ENCODE results near the gene CENPV.
"Not testable (repeated sequence)": the region's sequence is repeated elsewhere in the genome, so short reads cannot be mapped to it uniquely, and the experiment has no call there.

The CENPV gene

DNA sequence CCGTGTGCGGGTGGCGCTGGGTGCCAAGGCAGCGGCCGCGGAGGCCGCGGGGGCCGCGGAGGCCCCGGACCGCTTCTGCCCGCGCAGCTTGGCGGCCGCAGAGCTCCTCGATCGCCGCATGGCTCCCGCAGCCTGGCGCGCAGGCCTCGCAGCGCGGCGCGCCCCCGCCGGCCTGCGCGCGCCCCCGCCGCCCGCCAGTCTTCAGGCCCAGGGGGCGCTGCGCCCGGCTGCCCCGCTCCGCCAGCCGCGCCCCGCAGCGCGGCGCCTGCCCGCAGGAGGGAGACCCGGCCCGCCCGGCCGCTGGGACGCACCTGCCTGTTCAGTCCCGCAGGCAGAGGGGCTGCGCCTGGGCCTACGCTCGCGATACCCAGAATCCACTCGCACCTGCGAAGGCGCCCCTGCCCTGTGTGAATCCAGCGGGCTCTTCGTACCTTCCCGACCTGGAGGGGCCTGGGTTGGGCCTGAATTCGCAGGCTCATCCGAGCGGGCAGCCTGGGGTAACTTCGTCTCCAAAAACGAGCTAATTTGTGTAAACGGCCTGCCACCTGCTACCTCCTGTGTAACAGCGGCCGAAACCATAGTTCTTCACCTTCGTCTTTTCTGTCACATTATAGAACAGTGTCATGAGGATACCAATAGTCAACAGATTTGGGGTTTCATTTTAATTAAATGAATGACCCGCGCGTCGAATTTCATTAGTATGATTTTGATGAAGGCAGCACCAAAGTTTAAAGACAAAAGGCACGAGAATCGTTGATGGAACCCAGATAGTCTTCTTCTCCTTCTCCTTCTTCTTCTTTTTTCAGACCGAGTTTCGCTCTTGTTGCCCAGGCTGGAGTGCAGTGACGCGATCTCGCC lies at the start of gene CENPV:
Gene CENPV (minus strand): TSS at position 153 of the 858 bp plus-strand sequence. CDS start 33 bp downstream, at position 120.
- Mint-ChIP-seq H3K9me3 (no peaks in the 10 kb centered on the region), H3K36me3 (ENCODE audit: low read depth) (peaks cover 11% of the 10 kb centered on the region), H3K27ac (peak within 1 kb of the TSS; percentile 65 to 92 (median 84)), H3K27me3 (ENCODE audit: low read depth) (peaks cover 7% of the 10 kb centered on the region), H3K4me3 (peak within 1 kb of the TSS; percentile 89 to 96 (median 91)), H3K4me1 (peaks cover 10% of the 10 kb centered on the region)
- TF ChIP-seq, protein P1, sequence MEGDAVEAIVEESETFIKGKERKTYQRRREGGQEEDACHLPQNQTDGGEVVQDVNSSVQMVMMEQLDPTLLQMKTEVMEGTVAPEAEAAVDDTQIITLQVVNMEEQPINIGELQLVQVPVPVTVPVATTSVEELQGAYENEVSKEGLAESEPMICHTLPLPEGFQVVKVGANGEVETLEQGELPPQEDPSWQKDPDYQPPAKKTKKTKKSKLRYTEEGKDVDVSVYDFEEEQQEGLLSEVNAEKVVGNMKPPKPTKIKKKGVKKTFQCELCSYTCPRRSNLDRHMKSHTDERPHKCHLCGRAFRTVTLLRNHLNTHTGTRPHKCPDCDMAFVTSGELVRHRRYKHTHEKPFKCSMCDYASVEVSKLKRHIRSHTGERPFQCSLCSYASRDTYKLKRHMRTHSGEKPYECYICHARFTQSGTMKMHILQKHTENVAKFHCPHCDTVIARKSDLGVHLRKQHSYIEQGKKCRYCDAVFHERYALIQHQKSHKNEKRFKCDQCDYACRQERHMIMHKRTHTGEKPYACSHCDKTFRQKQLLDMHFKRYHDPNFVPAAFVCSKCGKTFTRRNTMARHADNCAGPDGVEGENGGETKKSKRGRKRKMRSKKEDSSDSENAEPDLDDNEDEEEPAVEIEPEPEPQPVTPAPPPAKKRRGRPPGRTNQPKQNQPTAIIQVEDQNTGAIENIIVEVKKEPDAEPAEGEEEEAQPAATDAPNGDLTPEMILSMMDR (IDR thresholded peaks at IDR 0.05; ENCODE audit: unreplicated experiment in 3 of 3) = no peak

DNA sequence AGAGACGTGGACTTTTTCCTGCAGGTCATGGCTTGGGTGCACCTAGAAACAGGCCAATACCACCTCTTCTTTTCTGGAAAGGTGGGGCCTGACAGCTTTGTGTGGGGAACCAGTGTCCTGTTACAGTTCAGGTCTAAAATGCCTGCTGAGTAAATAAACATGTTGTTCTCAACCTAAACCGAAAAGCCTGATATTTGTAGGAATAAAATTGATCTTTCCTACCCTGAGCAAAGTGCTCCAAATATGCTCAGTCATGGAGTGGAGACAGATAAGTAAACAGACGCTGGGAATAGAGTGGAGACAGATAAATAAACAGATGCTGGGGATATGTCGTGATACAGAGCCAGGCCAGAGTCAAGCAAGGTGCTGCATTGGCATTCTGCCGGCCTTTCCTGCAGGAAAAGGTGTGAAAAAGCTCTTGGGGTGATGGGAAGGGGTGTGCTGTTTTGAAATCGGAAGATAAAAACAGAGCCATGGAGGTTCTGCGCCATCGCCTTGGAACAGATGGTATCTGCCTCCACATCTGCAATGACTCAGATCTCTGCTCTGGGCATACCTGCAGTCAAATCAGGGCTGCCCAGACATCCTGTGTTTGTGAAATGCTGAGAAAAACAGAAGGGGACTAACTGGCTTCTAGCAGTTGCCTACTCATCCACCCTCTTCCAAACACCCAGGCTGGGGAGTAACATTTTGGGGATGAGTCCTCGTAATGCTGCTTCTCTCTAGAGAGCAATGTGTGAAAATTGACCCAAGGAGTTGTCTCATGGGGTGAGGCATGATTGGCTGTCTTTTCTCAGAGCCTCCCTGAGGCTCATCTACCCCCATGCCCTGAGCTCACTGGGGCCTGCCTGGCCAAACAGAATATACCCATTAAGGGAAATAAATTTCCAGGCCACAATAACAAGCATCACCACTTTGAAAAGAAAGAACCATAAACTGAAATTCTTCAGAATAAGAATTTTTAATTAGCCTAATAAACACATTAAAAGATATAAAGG lies 45.3 kb upstream of the CENPV start:
- TF ChIP-seq, protein P1 (IDR thresholded peaks at IDR 0.05; ENCODE audit: unreplicated experiment in 3 of 3) = no peak
- Mint-ChIP-seq H3K4me1 (peaks cover 6% of the 10 kb centered on the region), H3K27me3 (ENCODE audit: low read depth) (no peaks in the 10 kb centered on the region)

DNA sequence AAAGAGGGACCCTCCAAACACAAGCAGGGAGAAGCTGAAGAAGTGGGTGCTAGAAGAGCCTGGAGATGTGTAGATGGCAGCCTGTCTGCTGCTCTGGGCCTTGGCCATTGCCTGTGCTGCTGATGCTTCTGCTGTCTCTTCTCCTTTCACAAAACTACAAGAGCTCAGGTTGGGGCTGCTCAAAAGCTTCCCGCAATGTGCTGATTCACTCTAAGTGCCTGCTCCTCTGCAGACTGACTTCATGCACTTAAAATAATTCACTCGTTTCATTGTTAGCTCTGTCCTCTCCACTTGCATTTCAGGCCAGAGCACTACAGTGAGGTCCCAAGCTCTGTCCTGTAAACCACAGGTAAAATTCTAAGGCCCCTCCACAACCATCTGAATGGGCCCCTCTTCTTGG lies 43.4 kb upstream of the CENPV start:
- H3K9me3 Mint-ChIP-seq; H3K36me3 Mint-ChIP-seq (ENCODE audit: low read depth); H3K4me3 Mint-ChIP-seq; H3K4me1 Mint-ChIP-seq; H3K27me3 Mint-ChIP-seq (ENCODE audit: low read depth): not testable (repeated sequence)
- peak overlapping the region in 2 of 3 experiments; percentile 28 to 55 for H3K27ac Mint-ChIP-seq

More for the DNA sequence above, 45.3 kb upstream of the CENPV start:
- Mint-ChIP-seq H3K4me3 (no peak overlapping the region), H3K36me3 (ENCODE audit: low read depth) (no peaks in the 10 kb centered on the region), H3K9me3 (no peaks in the 10 kb centered on the region), H3K27ac (peak overlapping the region; percentile 3 to 38 (median 6))

DNA sequence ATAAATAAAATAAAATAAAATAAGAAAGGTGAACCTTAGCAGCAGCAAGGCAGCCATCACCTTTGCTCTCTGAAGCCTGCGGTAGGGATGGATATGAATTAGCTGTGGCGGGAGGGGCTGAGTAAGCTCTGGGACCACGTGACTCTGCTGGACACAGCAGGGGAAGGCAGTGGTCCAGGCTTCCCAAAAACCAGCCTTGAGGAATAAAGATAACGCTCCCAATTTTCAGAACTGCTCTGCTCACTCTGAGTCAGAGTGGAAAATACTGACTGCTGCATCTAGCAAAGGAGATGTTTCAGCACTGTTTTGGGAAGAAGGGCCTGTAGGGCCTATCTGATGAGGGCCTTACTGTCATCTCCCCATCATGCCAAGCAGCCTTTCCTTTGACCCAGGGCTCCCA lies 42.6 kb upstream of the CENPV start:
- H3K27me3 Mint-ChIP-seq (ENCODE audit: low read depth); H3K27ac Mint-ChIP-seq; H3K4me3 Mint-ChIP-seq; H3K36me3 Mint-ChIP-seq (ENCODE audit: low read depth); H3K4me1 Mint-ChIP-seq; H3K9me3 Mint-ChIP-seq: not testable (repeated sequence)

DNA sequence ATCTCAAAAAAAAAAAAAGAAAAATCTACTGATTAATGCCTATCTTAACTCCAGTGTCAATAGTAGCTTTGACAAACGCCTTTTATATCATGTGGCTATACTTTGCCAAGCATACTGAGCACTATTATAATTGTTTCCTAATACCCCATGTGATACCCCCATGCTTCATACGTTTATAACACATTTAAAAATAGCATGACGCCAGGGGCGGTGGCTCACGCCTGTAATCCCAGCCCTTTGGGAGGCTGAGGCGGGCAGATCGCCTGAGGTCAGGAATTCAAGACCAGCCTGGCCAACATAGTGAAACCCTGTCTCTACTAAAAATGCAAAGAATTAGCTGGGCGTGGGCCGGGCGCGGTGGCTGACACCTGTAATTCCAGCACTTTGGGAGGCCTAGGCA lies 39.2 kb upstream of the CENPV start:
- not testable (repeated sequence) for H3K27ac Mint-ChIP-seq; H3K4me3 Mint-ChIP-seq; H3K27me3 Mint-ChIP-seq (ENCODE audit: low read depth); H3K9me3 Mint-ChIP-seq; H3K36me3 Mint-ChIP-seq (ENCODE audit: low read depth); H3K4me1 Mint-ChIP-seq

DNA sequence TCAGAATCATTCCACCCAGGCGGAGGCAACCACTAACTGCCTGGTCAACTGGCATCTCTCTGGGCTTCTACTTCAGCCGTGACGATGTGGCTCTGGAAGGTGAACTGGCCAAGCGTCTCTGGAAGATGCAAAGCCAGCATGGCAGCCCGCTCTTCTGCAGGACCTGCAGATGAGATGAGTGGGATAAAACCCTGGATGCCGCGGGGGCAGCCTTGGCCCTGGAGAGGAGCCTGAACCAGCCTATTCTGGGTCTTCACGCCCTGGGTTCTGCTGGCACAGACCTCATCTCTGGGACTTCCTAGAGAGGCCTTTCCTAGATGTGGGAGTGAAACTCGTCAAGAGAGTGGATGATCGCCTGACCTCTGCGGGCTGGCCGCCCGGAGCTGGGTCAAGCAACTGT lies 38.2 kb upstream of the CENPV start:
- TF ChIP-seq, protein P1 (IDR thresholded peaks at IDR 0.05; ENCODE audit: unreplicated experiment in 3 of 3) = no peak
- Mint-ChIP-seq H3K27ac (no peak overlapping the region), H3K27me3 (ENCODE audit: low read depth) (peaks cover 4% of the 10 kb centered on the region), H3K4me1 (peaks cover 9% of the 10 kb centered on the region), H3K4me3 (no peak overlapping the region), H3K36me3 (ENCODE audit: low read depth) (no peaks in the 10 kb centered on the region), H3K9me3 (no peaks in the 10 kb centered on the region)

DNA sequence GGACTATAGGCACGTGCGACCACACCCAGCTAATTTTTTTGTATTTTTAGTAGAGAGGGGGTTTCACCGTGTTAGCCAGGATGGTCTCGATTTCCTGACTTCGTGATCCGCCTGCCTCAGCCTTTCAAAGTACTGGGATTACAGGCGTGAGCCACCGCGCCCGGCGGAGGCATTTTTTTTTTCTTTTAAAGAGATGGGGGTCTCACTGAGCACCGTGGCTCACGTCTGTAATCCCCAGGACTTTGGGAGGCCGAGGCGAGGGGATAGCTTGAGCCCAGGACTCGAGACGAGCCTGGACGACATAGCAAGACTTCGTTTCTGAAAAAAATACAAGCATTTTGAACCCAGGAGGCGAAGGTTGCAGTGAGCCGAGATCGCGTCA lies 32.8 kb upstream of the CENPV start:
- not testable (repeated sequence) for H3K27me3 Mint-ChIP-seq (ENCODE audit: low read depth)
- H3K36me3 Mint-ChIP-seq (ENCODE audit: low read depth) = peaks cover 36% of the 10 kb centered on the region

More for the DNA sequence above, 32.8 kb upstream of the CENPV start:
- Mint-ChIP-seq H3K4me1 (peaks cover 44% of the 10 kb centered on the region), H3K4me3 (peak overlapping the region; percentile 91 to 94 (median 92))
- H3K27ac Mint-ChIP-seq, H3K9me3 Mint-ChIP-seq: not testable (repeated sequence)

Data from nephron (organoid).